Activated T-helper 9 cell treated with anti-CD3 and anti-CD28 coated beads, Interleukin-2, amount 50 U/mL, for 16 hours (primary cell): Measurements from ENCODE around the gene FAM118A.
"Not testable (repeated sequence)": the region's sequence is repeated elsewhere in the genome, so short reads cannot be mapped to it uniquely, and the experiment has no call there.

ENCODE experiments used
- DNase-seq: peaks from one replicate; pipeline ENCODE4 v3.0.0-alpha.2; 2020; ENCODE audit warnings: low read depth

FAM118A gene

DNA sequence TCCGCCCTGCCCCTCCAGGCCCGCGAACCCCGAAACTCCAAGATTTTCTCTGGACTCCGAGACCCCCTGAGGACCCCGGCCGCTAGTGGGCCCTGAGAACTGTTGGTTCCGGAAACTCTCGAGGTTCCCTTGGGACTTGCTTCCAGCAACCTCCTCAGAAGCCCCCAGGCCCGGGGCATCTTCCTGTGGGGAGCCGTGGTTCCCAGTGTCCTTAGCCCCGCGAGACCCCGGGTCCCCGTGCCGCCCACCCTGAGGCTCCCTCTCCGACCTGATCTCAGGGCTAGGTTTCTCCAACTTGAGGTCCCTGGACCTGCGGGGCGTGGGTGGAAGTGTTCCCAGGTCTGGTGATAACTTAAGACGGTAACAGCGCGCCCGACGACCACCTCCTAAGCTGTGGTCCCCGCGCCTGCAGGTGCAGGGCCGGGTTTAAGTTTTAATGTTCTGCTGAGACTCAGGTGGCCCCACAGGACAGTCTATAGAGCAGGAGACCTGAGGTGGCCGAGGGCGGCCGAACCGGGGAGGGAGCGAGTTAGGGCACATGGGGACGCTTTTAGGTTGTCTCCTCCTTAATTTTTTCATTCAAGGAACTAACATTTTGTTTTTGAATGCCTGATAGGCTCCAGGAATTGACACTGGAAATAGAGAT lies 720 bp downstream of the FAM118A start:
- DNase-seq, result no peak

DNA sequence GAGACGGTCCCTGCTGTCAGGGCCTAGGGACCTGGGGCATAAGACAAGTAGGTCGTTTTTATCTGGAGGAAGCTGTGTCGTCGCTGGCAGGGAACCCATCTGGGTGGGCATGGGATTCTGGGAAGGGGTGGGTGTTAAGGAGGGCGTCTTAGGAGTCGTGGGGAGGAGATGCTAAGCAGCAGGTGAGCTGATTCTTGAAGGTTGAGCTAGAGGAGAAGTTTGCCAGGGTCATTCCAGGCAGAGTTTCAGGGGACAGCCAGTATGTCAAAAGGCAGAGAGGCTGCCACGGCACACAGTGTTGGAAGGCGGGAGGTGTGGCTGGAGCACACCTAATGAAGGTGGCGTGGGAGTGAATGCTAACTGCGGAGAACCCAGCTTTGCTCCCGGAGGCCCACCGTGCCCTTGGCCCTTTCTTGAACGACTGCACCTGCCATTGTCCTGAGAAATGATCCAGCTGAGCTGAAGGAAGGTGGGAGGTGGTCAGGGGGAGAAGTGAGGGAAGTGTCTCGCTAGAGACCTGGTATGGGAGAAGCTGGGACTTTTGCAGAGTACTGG lies 1.3 kb downstream of the FAM118A start:
- DNase-seq, result no peak

DNA sequence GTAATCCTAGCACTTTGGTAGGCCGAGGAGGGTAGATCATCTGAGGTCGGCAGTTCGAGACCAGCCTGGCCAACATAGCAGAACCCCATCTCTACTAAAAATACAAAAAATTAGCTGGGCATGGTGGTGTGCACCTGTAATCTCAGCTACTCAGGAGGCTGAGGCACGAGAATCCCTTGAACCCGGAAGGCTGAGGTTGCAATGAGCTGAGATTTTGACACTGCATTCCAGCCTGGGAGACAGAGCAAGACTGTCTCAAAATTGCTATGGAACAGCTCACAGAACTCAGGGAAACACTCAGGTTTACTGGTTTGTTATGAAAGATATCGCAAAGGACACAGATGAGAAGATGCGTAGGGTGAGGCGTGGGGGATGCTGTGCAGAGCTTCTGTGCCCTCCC lies 2.7 kb downstream of the FAM118A start:
- no peak for DNase-seq

DNA sequence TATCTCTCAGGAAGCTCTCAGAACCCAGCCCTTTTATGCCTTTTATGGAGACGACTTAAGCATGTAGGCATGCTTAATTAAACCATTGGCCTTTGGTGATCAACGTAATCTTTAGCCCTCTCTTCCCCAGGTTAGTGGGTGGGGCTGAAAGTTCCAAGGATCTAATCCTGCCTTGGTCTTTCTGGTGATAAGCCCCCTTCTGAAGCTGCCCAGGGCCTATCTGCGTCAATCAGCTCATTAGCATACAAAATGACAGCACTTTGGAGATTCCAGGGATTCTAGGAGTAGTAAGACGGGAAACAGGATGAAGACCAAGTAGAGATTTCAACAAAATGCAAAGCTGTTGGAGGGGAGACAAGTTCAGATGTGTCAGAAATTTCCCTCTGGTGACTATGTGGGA lies 3.1 kb downstream of the FAM118A start:
- DNase-seq, result no peak

DNA sequence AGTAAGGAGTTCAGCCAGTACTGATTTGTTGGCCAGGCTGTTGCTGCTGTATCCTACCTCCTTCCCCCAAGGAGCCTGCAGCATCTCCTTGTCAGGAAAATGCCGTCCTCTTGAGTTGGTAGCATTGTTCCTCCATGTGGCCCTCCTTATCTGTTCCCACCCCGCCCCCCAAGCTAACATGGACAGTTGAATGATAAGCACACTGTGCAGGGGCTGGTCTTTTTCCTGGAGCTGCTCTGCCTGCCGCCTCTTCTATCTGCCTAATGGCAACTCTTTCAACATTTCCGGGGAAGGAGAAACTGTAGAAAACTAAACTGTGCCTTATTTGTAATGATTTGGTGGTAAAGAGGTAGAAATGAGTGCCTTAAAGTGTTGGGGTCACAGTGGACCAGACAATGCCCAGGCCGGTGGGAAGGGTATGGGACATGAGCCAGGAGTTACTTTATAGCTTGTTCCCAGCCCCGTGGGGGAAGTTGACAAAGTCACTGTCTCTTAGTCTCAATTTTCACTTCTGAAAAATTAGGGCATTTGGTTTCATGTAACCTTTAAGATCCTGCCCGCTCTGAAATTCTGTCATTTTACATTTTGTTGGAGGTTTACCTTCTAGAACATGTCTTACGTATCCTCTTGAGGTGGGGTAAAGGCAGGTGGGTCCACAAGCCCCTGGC lies 4.5 kb downstream of the FAM118A start:
- DNase-seq, result no peak

DNA sequence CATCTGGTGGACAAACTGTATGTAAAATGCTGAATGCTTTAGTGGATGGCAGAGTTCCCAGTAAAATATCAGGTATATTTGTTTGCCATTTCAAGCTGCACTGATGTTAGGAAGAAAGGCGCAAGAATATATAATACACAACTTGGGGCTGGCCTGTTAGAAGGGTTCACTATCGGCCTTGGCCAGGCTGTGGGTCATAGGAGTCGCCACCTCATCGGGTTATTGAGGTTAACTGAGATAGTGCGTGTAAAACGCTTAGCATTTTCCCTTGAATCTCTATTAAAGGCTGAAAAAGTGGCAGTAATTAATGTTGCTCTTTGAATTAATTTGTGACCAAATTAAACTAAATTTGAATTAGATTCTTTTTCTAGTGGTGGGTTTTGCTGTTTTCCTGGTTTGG lies 5.1 kb downstream of the FAM118A start:
- no peak for DNase-seq

DNA sequence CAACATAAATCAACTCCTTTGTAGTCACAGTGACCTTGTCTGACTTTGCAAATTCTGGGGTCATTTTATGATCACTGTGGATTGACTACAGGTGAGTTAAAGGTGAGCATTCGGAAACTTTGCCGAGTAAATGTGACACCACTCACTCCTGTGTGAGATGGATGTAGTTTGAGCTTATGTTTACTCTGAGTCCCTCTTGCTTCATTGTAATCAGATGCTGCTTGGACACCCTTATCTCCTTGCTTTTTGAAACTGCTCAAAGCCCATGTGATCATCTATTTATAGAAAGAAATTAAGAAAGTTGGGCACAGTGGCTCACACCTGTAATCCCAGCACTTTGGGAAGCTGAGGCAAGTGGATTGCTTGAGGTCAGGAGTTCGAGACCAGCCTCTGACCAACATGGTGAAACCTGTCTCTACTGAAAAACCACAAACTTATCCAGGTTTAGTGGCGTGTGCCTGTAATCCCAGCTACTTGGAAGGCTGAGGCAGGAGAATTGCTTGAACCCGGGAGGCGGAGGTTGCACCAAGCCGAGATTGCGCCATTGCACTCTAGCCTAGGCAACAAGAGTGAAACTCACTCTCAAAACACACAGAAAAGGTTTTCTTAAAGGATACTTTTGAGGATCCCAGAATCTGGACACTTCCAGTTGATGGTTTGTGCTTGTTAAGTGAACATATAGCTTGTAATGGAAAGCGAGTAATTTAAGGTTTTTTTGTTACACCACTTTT lies 7.2 kb downstream of the FAM118A start:
- no peak for DNase-seq

DNA sequence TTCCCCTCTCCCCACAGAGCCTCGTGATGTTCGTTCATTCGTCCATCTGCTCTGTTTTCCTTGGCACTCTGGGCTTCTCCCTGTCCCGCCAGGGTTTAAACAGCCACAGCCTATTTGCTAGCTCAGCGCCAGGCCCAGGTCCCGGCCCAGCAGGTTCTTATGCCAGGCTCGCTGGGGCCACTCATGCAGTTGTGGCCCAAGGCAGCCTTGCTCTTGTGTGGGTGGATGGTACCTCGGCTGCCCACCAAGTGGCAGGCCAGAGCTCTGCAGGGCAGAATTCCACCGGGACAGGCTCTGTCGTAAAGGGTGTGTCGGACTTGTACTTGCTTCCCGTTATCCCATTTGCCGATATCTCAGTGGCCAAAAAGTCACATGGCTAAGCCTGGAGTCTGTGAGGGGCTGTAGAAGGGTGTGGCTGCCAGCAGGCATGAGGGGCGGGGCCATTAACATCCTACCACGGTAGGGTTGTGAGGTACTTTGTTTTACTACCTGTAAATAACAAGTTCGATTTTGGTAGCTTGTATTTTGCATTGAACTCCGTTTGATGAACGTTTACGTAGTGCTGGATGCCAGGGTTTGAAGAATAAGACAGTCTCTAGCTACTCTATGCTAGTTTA lies 7.9 kb downstream of the FAM118A start:
- DNase-seq, result no peak

DNA sequence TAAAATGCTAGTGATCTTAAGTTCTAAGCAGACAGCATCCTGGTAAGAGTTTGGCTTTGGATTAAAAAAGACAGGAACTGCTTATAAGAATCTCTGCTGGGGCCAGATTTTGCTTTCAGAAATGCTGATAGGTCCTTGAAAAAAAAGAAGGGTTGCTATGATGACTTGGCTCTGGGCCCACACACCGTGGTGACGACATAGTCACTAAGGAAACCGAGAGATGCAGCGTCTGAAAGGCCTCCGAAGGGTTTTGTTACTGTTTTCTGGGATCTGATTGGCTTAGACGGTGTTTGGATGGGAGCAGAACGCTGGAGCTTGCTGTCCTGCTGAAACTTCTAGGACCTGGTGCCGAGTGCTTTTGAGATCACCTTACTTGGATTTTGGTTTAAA lies 8.4 kb downstream of the FAM118A start:
- DNase-seq, result peak; percentile 77

DNA sequence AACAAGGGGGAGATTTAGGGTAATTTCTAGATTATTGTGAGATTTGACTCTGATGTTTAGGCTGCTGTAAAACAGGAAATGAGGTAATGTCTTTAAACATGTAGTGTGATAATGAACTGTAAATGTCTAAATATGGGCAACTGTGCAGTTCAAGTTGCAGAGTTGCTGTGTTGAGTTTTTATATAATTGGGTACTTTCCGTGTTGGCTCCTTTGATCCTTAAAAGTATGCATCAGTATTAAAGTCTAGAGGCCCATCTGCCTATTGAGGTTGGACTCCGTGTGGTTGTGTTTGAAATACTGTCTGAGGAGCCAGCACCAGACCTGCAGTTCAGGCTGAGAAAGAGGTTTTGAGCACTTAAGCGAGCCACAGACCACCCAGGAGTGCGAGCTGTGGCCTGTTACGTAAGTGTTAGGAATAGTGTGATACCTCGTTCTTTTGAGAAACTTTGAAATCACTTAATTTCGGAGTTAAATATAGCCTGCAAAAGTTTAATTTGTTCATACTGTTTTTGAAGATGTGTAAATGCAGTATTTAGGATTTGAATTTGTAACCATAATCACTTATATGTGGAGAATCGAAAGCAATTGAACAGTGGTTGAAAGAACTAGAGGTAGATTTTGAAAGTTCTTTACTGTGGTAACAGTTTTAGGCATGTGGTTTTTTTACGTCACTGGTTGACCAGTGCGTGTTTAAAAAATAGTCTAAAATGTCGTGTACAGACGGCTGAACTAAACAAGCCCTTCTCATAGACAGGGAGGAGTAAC lies 9.0 kb downstream of the FAM118A start:
- DNase-seq, result no peak

DNA sequence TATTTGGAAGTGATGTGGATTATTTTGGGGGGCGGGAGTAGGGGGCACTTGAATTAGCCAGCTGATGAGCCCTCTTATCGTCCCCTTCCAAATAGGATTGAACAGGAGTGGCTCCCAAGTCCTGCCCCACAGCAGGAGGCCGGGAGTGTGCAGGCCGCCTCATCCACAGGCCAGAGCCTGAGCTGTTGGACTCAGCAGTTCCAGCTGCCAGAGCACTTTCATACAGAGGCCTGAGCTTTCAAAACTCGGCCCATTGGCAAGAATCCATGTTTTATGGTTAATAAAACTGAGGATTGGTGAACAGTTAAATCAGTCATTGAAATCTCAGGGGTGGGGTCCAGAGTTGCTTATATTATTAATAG lies 9.6 kb downstream of the FAM118A start:
- no peak for DNase-seq

DNA sequence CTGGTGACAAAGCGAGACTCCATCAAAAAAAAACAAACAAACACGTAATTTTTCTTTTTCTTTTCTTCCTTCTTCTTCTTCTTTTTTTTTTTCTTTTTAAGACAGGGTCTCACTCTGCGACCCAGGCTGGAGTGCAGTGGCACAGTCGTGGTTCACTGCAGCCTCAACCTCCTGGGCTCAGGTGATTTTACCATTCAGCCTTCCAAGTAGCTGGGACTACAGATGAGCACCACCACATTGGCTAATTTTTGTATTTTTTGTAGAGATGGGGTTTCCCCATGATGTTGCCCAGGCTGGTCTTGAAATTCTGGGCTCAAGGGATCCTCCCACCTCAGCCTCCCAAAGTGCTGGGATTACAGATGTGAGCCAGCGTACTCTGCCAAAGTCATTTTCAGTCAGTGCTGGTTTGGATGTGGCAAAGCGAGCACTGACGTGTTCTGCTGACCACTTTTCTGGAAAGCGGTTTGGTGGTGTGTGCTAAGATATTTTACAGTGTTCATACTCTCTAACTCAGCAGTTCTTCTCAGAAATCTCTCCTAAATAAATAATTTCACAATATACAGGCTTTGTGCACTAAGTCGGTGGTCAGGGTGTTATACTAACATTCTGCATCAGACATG lies 10.7 kb downstream of the FAM118A start:
- no peak for DNase-seq

DNA sequence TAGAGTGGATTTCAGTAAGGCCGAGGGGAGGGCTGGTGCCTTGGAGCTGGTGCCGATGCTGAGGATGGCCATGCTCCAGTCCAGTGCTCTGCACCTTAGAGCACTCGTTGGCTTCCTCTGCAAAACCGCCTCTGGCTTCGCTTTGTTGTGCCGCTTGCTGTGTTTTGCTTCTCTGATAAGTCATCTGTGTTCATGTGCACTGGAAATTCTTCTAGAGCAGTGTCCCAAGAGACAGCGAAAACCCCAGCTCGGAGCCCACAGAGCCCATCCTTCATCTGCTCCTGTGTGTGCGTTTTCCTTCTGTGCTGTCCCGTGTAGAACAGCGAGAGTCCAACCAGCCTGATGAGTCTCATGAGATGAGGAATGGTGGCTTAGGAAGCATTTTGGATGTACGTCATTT lies 12.1 kb downstream of the FAM118A start:
- DNase-seq, result no peak

DNA sequence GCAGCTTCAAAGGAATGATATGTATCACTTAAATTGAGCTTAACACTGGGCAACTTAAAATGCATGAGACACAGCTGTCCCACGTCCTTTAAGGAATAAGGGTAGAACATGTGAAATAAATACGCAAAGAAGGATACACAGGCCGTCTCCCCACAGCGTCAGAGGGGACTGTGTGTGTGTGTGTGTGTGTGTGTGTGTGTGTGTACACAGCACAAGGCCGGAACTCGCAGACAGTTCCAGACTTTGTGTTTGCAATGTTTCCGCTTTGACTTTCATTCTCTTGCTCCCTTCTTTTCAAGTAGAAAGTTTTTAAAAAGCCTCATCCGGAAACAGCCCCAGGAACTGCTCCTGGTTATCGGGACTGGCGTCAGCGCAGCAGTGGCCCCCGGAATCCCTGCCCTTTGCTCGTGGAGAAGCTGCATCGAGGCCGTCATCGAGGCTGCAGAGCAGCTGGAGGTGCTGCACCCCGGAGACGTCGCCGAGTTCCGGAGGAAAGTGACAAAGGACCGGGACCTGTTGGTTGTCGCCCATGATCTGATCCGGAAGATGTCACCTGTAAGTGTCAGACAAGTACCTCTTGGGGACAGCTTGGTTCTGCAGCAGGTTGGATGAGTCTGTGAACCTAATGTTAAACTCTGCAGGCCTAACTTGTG lies 13.3 kb downstream of the FAM118A start:
- DNase-seq, result no peak

DNA sequence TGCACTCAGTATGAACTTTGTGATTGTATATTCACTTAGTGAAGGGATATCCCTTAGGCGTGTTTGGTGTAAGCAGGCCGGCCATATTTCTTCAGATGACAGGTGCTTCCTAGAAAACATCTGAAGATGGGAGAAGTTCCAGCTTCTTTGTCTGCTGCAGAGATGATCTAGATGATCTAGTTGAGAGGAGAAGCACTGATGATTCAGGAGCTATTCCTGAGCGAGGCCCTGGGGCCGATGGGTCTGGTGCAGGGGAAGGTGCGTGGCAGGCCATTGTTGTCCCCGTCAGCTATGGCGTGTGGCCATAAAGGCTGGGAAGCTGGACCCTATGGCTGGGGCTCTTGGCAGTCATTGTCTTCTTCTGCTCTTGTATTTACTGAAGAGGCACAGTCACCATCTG lies 14.0 kb downstream of the FAM118A start:
- no peak for DNase-seq

DNA sequence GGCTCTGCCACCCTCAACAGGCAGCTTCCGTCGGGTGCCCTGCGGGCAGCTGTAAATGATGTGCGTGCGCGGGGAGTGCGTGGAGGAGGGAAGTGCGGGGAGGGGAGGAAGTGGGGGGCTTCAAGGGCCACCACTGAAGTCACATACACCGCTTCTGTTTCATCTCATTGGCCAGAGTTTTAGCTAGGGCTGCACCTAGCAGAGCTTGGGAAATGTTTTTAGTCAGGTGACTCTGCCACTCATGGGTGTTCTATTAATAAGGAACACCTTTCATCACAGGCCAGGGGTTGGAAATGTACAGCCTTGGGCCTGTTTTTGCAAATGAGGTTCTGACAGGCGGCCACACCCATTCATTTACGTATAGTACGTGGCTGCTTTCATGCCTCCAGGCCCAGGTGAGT lies 14.6 kb downstream of the FAM118A start:
- no peak for DNase-seq

DNA sequence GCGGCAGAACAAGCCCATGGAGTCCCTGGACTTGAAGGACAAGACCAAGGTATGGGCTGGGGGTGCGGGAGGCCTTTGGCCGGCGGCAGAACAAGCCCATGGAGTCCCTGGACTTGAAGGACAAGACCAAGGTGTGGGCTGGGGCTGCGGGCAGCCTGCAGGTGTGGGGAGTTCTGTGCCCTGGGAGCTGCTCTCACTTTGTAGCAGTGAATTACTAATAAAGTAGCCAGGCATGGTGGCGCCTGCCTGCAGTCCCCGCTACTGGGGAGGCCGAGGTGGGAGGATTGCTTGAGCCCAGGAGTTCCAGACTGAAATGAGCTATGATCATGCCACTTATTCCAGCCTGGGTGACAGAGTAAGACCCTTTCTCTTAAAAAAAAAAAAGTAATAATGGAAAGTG lies 18.5 kb downstream of the FAM118A start:
- not testable (repeated sequence) for DNase-seq

DNA sequence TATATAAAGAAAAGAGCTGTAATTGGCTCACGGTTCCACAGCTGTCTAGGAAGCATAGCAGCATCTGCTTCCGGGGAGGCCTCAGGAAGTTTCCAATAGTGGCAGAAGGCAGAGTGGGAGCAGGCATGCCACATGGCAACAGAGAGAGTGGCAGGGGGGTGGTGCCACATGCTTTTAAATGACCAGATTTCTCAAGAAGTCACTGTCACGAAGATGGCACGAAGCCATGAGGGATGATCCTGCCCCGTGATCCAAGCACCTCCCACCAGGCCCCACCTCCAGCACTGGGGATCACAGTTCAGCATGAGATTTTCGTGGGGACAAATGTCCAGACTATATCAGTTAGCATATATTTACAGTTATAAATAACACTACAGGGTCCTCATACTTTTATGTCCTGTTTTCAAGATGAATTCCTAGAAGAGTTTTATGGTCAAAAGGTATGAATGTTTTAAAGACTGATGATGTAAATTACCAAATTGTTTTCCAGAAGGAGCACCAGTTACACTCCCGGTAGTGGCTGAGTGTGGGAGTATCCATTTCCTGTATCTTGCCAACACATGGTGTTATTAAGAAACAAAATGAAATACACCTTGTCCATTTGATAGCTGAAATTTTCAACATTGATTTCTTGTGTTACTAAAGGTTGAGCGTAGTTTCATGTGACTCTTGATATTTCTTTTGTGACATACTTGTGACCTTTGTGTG lies 19.2 kb downstream of the FAM118A start:
- DNase-seq, result no peak

DNA sequence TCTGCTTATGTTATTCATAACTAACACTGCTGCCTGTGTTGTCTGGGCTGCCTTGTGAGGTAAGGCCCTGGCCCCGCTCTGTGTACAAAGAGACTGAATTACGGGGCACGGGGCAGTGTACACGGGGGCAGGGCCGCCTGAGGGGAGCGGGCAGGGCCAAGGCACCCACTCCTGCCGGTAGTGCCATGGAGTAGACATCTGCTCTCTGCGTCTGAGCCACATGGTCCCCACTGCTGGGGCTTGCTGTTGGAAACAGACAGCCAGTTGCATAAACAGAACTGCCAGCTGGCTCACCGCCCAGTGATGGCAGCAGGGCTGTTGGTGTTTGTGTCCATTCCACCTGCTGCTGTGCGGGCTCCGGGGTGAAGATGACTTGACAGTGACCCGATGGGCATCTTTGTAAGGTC lies 19.8 kb downstream of the FAM118A start:
- DNase-seq, result no peak

DNA sequence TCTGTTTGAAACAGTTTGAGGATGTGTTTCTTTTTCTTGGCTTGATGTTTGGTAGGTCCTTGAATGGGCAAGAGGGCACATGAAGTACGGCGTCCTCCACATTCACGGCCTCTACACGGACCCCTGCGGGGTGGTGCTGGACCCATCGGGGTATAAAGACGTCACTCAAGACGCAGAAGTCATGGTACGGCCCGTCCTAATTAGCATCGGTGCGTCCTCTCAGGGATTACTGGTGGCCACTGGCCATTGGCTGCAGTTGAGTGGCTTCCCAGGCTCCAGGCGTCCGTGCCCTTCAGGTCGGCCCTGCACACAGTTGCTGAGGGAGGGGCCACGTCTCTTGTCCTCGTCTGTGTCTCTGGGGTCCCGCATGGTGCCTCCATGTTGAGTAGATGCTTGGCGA lies 20.8 kb downstream of the FAM118A start:
- DNase-seq, result no peak
